HG02571 (cell line): ENCODE data around the gene RASSF8.

Experiments used
- ATAC-seq: cut with Tn5 transposase; IDR thresholded peaks from one replicate; pipeline ENCODE4 v1.9.1; 2021; ENCODE audit warnings: mild to moderate bottlenecking, moderate library complexity; ENCODE audit not compliant: unreplicated experiment

RASSF8 gene

GRCh38 chr12:26100666-26101349, 142.3 kb downstream of the RASSF8 start:
- no peak for ATAC-seq

GRCh38 chr12:26101350-26101734, 142.9 kb downstream of the RASSF8 start:
- ATAC-seq, result no peak

GRCh38 chr12:26101763-26102162, 143.3 kb downstream of the RASSF8 start:
- ATAC-seq, result no peak

- no peak for ATAC-seq
Observed at GRCh38 chr12:26102953-26103352, 144.5 kb downstream of the RASSF8 start.

GRCh38 chr12:26106347-26106746, 147.9 kb downstream of the RASSF8 start:
- ATAC-seq, result no peak

- ATAC-seq, result no peak
Observed at GRCh38 chr12:26108915-26109314, 150.4 kb downstream of the RASSF8 start.

- no peak for ATAC-seq
Observed at GRCh38 chr12:26109343-26109881, 150.9 kb downstream of the RASSF8 start.

GRCh38 chr12:26112232-26112631, 153.8 kb downstream of the RASSF8 start:
- ATAC-seq, result no peak

GRCh38 chr12:26112703-26113147, 154.2 kb downstream of the RASSF8 start:
- ATAC-seq, result no peak

- ATAC-seq, result no peak
Observed at GRCh38 chr12:26113181-26113654, 154.7 kb downstream of the RASSF8 start.

- ATAC-seq, result peak; percentile 61
Observed at GRCh38 chr12:26113853-26114719, 155.6 kb downstream of the RASSF8 start.

GRCh38 chr12:26114720-26115401, 156.4 kb downstream of the RASSF8 start:
- ATAC-seq, result no peak

- no peak for ATAC-seq
Observed at GRCh38 chr12:26116829-26117715, 158.6 kb downstream of the RASSF8 start.

GRCh38 chr12:26118308-26118707, 159.8 kb downstream of the RASSF8 start:
- no peak for ATAC-seq

- no peak for ATAC-seq
Observed at GRCh38 chr12:26119391-26119989, 161.0 kb downstream of the RASSF8 start.

- no peak for ATAC-seq
Observed at GRCh38 chr12:26120561-26121274, 162.2 kb downstream of the RASSF8 start.

GRCh38 chr12:26121323-26122060, 163.0 kb downstream of the RASSF8 start:
- no peak for ATAC-seq

- ATAC-seq, result peak; percentile 24
Observed at GRCh38 chr12:26122061-26122680, 163.7 kb downstream of the RASSF8 start.
